Measurements from ENCODE around the gene DHRS9. TPM values are rescaled to one million over a fixed set of nuclear protein-coding genes. Genes with fewer than 3 reads are reported as not detected.

The DHRS9 gene
- total and polyA plus RNA-seq, 3 donors from 2014 or later: 2.3 to 16.5 (median 2.4) TPM

- H3K9me3 ChIP-seq: no peaks in the 10 kb centered on the region
- H3K27me3 ChIP-seq: no peaks in the 10 kb centered on the region
- TF ChIP-seq POLR2A (IDR thresholded peaks at IDR 0.05): no peak
- no peak for TF ChIP-seq CTCF (IDR thresholded peaks at IDR 0.05)
- DNase-seq: no peak
- H3K4me3 ChIP-seq: no peak overlapping the region
- no peak overlapping the region for H3K27ac ChIP-seq
- intact Hi-C loops (cut with DNase I; ENCODE audit: low total_unique reads): no loop called here
- WGBS, 2 donors: 90 to 97% methylated on average over 2 of the region's 2 CpGs
- H3K4me1 ChIP-seq: no peaks in the 10 kb centered on the region
- no peaks in the 10 kb centered on the region for H3K36me3 ChIP-seq (ENCODE audit: low read depth, missing control alignments)
Observed at GRCh38 chr2:169038338-169038757, 31.0 kb upstream of the DHRS9 start.

GRCh38 chr2:169039702-169040101 lies 29.7 kb upstream of the DHRS9 start:
- Histone ChIP-seq H3K27me3 (no peaks in the 10 kb centered on the region), H3K36me3 (ENCODE audit: low read depth, missing control alignments) (no peaks in the 10 kb centered on the region), H3K4me1 (no peaks in the 10 kb centered on the region), H3K9me3 (no peaks in the 10 kb centered on the region), H3K4me3 (no peak overlapping the region), H3K27ac (no peak overlapping the region)
- no peak for DNase-seq
- no peak for TF ChIP-seq POLR2A (IDR thresholded peaks at IDR 0.05)
- no peak for TF ChIP-seq CTCF (IDR thresholded peaks at IDR 0.05)
- 77 to 78% methylated on average over 4 of the region's 4 CpGs for WGBS, 2 donors
- intact Hi-C loops (cut with DNase I; ENCODE audit: low total_unique reads): no loop called here

GRCh38 chr2:169041594-169041993 lies 27.8 kb upstream of the DHRS9 start:
- WGBS, 2 donors: 45 to 53% methylated on average over 1 of the region's 1 CpG
- no peak overlapping the region for H3K27ac ChIP-seq
- H3K27me3 ChIP-seq: no peaks in the 10 kb centered on the region
- H3K36me3 ChIP-seq (ENCODE audit: low read depth, missing control alignments): no peaks in the 10 kb centered on the region
- H3K4me3 ChIP-seq: no peak overlapping the region
- no peaks in the 10 kb centered on the region for H3K4me1 ChIP-seq
- DNase-seq: no peak
- no peaks in the 10 kb centered on the region for H3K9me3 ChIP-seq
- intact Hi-C loops (cut with DNase I; ENCODE audit: low total_unique reads): no loop called here
- TF ChIP-seq CTCF (IDR thresholded peaks at IDR 0.05) (no peak), POLR2A (IDR thresholded peaks at IDR 0.05) (no peak)

GRCh38 chr2:169042856-169043255 lies 26.5 kb upstream of the DHRS9 start:
- intact Hi-C loops (cut with DNase I; ENCODE audit: low total_unique reads): no loop called here

More at GRCh38 chr2:169042856-169043255, 26.5 kb upstream of the DHRS9 start:
- 88 to 96% methylated on average over 1 of the region's 1 CpG for WGBS, 2 donors
- Histone ChIP-seq H3K4me3 (no peak overlapping the region), H3K4me1 (no peaks in the 10 kb centered on the region), H3K27me3 (no peaks in the 10 kb centered on the region), H3K36me3 (ENCODE audit: low read depth, missing control alignments) (no peaks in the 10 kb centered on the region), H3K9me3 (no peaks in the 10 kb centered on the region), H3K27ac (no peak overlapping the region)
- no peak for DNase-seq
- TF ChIP-seq CTCF (IDR thresholded peaks at IDR 0.05) (no peak), POLR2A (IDR thresholded peaks at IDR 0.05) (no peak)

Measured in testis (tissue), 3 donors.